GM12872 (cell line): ENCODE data around the gene SREBF2.
A peak's percentile ranks its signal among the peaks of the same experiment; 100 is the strongest.

Experiments
- CTCF ChIP-seq: IDR thresholded peaks from 3 replicates; pipeline ENCODE4 v1.5.1; 2011; ENCODE audit warnings: low read depth, mild to moderate bottlenecking, low read length, moderate library complexity; ENCODE audit not compliant: insufficient read depth

The SREBF2 gene

DNA sequence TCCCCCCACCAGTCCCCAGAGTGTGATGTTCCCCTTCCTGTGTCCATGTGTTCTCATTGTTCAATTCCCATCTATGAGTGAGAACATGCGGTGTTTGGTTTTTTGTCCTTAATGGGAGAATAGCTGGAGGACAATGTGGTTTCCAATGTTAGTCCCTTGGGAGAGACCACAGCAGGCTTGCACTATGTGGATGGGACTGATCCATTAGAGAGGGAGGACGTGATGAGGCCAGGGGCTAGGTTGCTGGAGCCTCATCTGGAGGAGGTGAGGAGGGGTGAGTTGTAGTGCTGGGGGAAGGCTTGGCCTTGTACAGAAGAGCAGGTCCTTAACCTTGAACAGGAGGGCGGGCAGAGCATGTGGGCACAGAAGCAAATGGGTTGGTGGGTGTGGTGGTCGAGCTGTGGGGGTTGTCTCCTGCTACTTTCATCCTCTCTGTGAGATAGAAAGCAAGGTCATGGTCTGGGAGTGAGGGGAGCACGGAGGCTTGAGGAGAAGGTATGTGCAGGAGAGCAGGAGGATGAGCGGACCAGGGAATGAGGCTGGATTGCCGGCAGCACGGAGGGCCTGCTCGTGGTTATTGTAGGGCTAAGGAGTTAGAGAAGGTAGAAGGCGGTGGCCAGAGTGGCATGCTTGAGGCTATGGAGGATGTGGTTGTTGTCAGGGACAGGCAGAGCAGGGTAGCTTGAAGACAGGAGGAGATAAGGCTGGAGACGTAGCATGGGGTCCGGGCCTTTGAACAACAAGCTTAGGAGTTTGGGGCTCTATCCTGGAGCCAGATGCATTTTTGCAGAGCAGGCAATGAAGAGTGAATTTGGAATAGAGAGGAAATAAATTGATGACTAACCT lies 11.2 kb upstream of the SREBF2 start:
- TF ChIP-seq CTCF: no peak

GRCh38 chr22:41822317-41823057 lies 10.4 kb upstream of the SREBF2 start:
- TF ChIP-seq CTCF: peak; percentile 32; the same call in 1 of the 3 replicates

- no peak for TF ChIP-seq CTCF
Measured at GRCh38 chr22:41823797-41824196, 9.1 kb upstream of the SREBF2 start.

- TF ChIP-seq CTCF: no peak
Measured at GRCh38 chr22:41825376-41825775, 7.5 kb upstream of the SREBF2 start.

DNA sequence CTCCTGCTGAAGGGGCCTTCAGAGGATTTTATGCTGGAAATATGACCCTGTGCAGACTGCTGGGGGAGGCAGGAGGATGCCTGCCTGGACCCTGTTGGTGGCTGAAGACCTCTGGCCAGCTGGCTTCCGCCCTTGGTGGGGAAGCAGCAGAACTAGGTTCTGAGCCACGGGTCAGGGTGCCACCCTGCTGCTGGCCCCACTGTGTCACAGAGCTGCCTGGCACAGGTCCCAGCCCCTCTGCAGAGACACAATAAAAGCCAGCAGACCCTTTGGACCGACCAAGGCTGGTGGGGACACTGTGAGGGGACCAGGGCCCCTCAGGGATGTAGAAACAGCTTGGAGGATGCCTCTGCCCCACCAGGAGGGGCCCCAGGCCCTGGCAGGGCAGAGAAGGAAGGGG lies 6.9 kb upstream of the SREBF2 start:
- TF ChIP-seq CTCF: no peak

- no peak for TF ChIP-seq CTCF
Measured at GRCh38 chr22:41826430-41827383, 6.2 kb upstream of the SREBF2 start.
